SH-SY5Y (cell line): Measurements from ENCODE around the gene CCDC85C.

Experiments
- GATA2 ChIP-seq: IDR thresholded peaks from 2 replicates; pipeline ENCODE4 v1.6.1; 2011; ENCODE audit warnings: mild to moderate bottlenecking, low read depth, low read length
- GATA3 ChIP-seq: IDR thresholded peaks from 2 replicates; pipeline ENCODE4 v1.6.1; 2011; ENCODE audit warnings: low read depth, mild to moderate bottlenecking, low read length, moderate library complexity

DNA sequence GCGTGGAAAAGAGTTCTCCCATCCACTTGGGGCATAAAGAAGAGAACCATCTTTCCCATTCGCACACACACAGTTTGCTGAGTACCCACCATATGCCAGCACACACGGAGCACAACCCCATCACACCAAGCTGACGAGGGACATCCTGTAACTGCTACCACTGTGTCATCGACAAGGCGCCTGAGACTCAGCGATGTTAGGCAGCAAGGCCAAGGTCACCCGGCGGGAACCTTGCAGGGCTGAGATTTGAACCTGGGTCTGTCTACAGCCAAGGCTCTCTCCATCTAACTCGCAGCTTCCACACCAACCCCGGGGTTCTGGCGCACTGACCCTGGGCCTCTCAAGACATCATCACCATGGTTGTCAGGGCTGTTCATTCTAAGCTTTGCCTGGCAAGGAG, 60.0 kb downstream of the CCDC85C start:
- no peak for TF ChIP-seq GATA2
- TF ChIP-seq GATA3 = no peak
